ENCODE results near the gene EMILIN2.

DNA sequence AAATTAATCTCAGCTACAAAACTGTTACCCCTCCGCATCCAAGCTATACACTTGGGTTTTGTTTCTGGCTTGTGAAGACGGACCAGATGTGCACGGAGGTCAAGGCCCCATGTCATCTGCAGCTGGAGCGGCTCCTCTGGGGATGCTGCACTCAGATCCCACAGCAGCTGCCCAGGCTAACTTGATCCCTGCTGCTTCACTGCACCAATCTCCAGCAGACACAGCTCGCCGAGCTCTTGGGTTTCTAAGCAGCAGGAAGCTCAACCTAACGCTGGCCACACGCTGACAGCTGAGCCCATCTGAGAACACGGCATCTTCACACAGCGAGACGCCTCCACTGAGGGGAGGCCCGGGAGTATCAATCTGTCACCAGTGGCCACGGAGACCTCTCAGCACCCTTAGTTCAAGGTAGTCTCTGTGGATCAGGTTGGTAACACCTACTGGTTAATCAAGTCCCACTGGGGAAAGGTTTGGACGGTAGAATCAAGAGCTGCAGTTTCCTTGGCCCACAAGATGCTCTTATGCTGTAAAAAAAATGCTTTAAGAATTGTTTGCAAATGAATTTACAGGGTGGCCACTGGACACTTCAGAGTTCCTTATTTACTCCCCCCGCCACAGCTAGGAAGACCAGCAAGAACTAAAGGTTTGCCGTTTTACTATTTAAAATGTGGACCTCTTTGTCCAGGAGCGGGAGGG lies 67.5 kb downstream of the EMILIN2 start:
- TF ChIP-seq CTCF (IDR thresholded peaks at IDR 0.05; ENCODE audit: low read depth, low read length, poor library complexity, severe bottlenecking) = no peak
- no peak for TF ChIP-seq EZH2phosphoT487 (IDR thresholded peaks at IDR 0.05; ENCODE audit: borderline replicate concordance, low read length)
